Endothelial cell of umbilical vein (primary cell): ENCODE measurements around the gene YIPF2. TPM values are rescaled to one million over a fixed set of nuclear protein-coding genes. Genes with fewer than 3 reads are reported as not detected.

Source experiments
- BruUV-seq: library from RNA; stranded (reverse); fragments of 400-500 nt; replicated peaks from 2 replicates; lab custom pipeline; 2021; lab: Mats Ljungman, UMichigan
- CTCF ChIA-PET: fragments of 300-600, 350-600 bp; sonication (Branson Sonifier 250); formaldehyde crosslinking; loops from one replicate; lab custom pipeline; 2021; ENCODE audit warnings: antibody characterized with exemption, inconsistent platforms; lab: Charles Lee
- POLR2A ChIA-PET: fragments of 300-600, 350-600 bp; sonication (Branson Sonifier 250); formaldehyde crosslinking; loops from one replicate; lab custom pipeline; 2021; ENCODE audit warnings: antibody characterized with exemption, inconsistent platforms; lab: Charles Lee
- DNase-seq: peaks from one replicate; pipeline ENCODE4 v3.0.0-alpha.2; 2011; ENCODE audit warnings: low read depth, low spot score
- FAIRE-seq: peaks from 2 replicates; lab custom pipeline; 2011; peaks lifted over from hg19 to GRCh38; lab: Jason Lieb, UNC
- H2AFZ ChIP-seq: 2 replicates; pipeline ENCODE4 v1.6.0; 2012; ENCODE audit warnings: low read depth, low read length, control low read depth, inconsistent platforms
- H3K27ac ChIP-seq: 2 replicates; pipeline ENCODE4 v1.5.1; 2011; ENCODE audit warnings: low read depth, mild to moderate bottlenecking, control low read depth, low read length, moderate library complexity; ENCODE audit not compliant: insufficient read depth
- H3K27me3 ChIP-seq, 2 experiments: 2 replicates each; pipeline versions ENCODE4 v1.6.0 to v1.6.1; 2011; ENCODE audit warnings: low read length in 2 of 2, mixed read lengths in 1 of 2; ENCODE audit not compliant: control insufficient read depth in 2 of 2, insufficient read depth in 2 of 2
- H3K36me3 ChIP-seq, 2 experiments: 2 replicates in 1 of 2; 3 replicates in 1 of 2; pipeline ENCODE4 v1.5.1; 2011; ENCODE audit warnings: low read length in 2 of 2, mild to moderate bottlenecking in 1 of 2, moderate library complexity in 1 of 2; ENCODE audit not compliant: control insufficient read depth in 2 of 2, insufficient read depth in 2 of 2; ENCODE audit errors: extremely low read depth in 1 of 2
- H3K4me1 ChIP-seq: 3 replicates; pipeline ENCODE4 v1.5.1; 2011; ENCODE audit warnings: mild to moderate bottlenecking, low read length; ENCODE audit not compliant: control insufficient read depth, insufficient read depth; ENCODE audit errors: extremely low read depth
- H3K4me2 ChIP-seq: 2 replicates; pipeline ENCODE4 v1.6.1; 2011; ENCODE audit warnings: low read length, control low read depth, mixed read lengths; ENCODE audit not compliant: insufficient read depth
- H3K4me3 ChIP-seq, 3 experiments: fragments of 200-600 bp in 1 of 3; sonication (generic), shearing (Covaris generic) in 1 of 3; replicated peaks in 1 of 3; 2 replicates each; pipeline ENCODE4 v1.5.1; 2011 to 2016; ENCODE audit warnings: control low read depth in 3 of 3, low read length in 3 of 3, mild to moderate bottlenecking in 2 of 3, inconsistent platforms in 1 of 3, low read depth in 1 of 3, moderate library complexity in 1 of 3; ENCODE audit not compliant: insufficient read depth in 1 of 3
- H3K79me2 ChIP-seq: 2 replicates; pipeline ENCODE4 v1.6.0; 2012; ENCODE audit warnings: low read length, inconsistent platforms; ENCODE audit not compliant: control insufficient read depth, insufficient read depth
- H3K9ac ChIP-seq: replicated peaks from 2 replicates; pipeline ENCODE3; 2011; ENCODE audit warnings: low read length, control low read depth; ENCODE audit not compliant: insufficient read depth; ENCODE audit errors: extremely low read depth
- H3K9me1 ChIP-seq: replicated peaks from 3 replicates; pipeline ENCODE4 v1.6.0; 2011; ENCODE audit warnings: mild to moderate bottlenecking, low read length; ENCODE audit not compliant: control insufficient read depth, insufficient read depth; ENCODE audit errors: extremely low read depth
- H3K9me3 ChIP-seq: replicated peaks from 2 replicates; pipeline ENCODE4 v1.5.1; 2012; ENCODE audit warnings: low read length, inconsistent platforms; ENCODE audit not compliant: control insufficient read depth, insufficient read depth
- H4K20me1 ChIP-seq: replicated peaks from 2 replicates; pipeline ENCODE3; 2011; ENCODE audit warnings: mild to moderate bottlenecking, low read length; ENCODE audit not compliant: control insufficient read depth, insufficient read depth; ENCODE audit errors: extremely low read depth
- EZH2 ChIP-seq: IDR thresholded peaks from 2 replicates; pipeline ENCODE4 v1.6.1; 2012; ENCODE audit warnings: borderline replicate concordance, low read depth, mild to moderate bottlenecking, moderate library complexity, low read length, inconsistent platforms; ENCODE audit not compliant: severe bottlenecking
- FOS ChIP-seq: IDR thresholded peaks from 2 replicates; pipeline ENCODE4 v1.6.1; 2011; ENCODE audit warnings: mild to moderate bottlenecking, low read length, moderate library complexity, borderline replicate concordance; ENCODE audit not compliant: insufficient read depth
- GATA2 ChIP-seq: IDR thresholded peaks from 2 replicates; pipeline ENCODE4 v1.7.0; 2011; ENCODE audit warnings: low read depth, mild to moderate bottlenecking, moderate library complexity, mixed read lengths, low read length; ENCODE audit not compliant: insufficient read length, insufficient read depth
- JUN ChIP-seq: IDR thresholded peaks from 2 replicates; pipeline ENCODE4 v1.6.1; 2011; ENCODE audit warnings: borderline replicate concordance, low read depth; ENCODE audit not compliant: insufficient read length, insufficient read depth
- MYC ChIP-seq: IDR thresholded peaks from one replicate; pipeline ENCODE4 v1.6.1; 2011; ENCODE audit warnings: mild to moderate bottlenecking, low read depth, low read length
- POLR2A ChIP-seq: IDR thresholded peaks from 2 replicates; pipeline ENCODE4 v1.6.1; 2012; ENCODE audit warnings: low read depth, mild to moderate bottlenecking, control low read depth, low read length
- POLR2AphosphoS5 ChIP-seq: IDR thresholded peaks from 2 replicates; pipeline ENCODE4 v1.6.1; 2012; ENCODE audit warnings: low read depth, mild to moderate bottlenecking, control low read depth, low read length, moderate library complexity; ENCODE audit not compliant: insufficient read depth
- dilution Hi-C: fragments of 300-500 bp; cut with MboI; formaldehyde crosslinking; loops from one replicate; pipeline ENCODE4 v1.15.0; 2019; ENCODE audit warnings: low sequenced_read_pairs; ENCODE audit not compliant: extremely low pct_ligation_motif_present
- intact Hi-C: fragments of 100-400 bp; cut with micrococcal nuclease; formaldehyde crosslinking; loops from one replicate; pipeline ENCODE4 v1.10.0; 2022
- polyA plus RNA-seq, 4 experiments: library from polyadenylated mRNA; depleted of rRNA in 3 of 4; stranded (reverse) in 3 of 4; unstranded in 1 of 4; fragments of >200 nt; gene quantifications; 2 replicates each; pipeline versions ENCODE4 v1.2.1 to v1.2.3, GENCODE V29; 2011 to 2012; ENCODE audit warnings: missing spikeins in 1 of 4
- total RNA-seq: library from RNA; stranded (reverse); gene quantifications from 2 replicates; pipeline ENCODE4 v1.2.3, GENCODE V29; 2021
- TF ChIP-seq, protein P1 (sequence below), 2 donors: IDR thresholded peaks; 1 replicate in 1 of 2; 2 replicates in 1 of 2; pipeline ENCODE4 v1.5.1; 2011; ENCODE audit warnings: low read length in 2 of 2, mild to moderate bottlenecking in 2 of 2, moderate library complexity in 2 of 2, control low read depth in 1 of 2, inconsistent platforms in 1 of 2, low read depth in 1 of 2; ENCODE audit not compliant: insufficient read depth in 1 of 2; ENCODE audit errors: extremely low read depth in 1 of 2
- TF ChIP-seq, protein P2 (sequence below): IDR thresholded peaks from 2 replicates; pipeline ENCODE4 v1.6.1; 2011; ENCODE audit not compliant: insufficient read depth, insufficient read length

YIPF2 gene
- total and polyA plus RNA-seq, 2 donors (not counting 3 experiments of a cell fraction or from before 2014, with no cell fraction given) = 47.8 to 104 TPM

DNA sequence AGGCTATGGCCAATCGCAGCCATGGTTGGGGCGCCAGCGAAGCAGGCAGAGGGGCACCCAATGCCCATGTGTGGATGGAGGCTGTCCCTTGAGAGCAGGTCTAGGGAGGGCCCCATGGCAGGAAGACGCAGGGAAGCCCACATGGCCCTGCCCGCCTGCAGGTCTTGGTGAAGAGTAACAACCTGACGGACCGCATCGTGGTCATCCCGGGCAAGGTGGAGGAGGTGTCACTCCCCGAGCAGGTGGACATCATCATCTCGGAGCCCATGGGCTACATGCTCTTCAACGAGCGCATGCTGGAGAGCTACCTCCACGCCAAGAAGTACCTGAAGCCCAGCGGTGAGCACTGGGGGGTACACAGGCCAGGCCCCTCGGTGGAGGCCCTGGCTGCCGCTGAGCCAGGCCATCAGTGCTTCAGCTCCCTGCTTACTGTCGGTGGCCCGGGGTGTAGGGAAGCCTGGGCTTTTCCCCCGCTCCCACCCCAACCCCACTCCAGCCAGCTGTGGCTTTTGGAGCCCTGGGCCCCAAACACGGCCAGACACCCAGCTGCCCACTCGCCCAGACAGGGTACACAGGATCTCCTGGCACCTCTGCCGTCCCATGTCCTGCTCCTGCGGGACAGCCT lies 14.6 kb downstream of the YIPF2 start:
- no TSS peak for BruUV-seq
- TF ChIP-seq GATA2 (no peak), POLR2AphosphoS5 (no peak), FOS (no peak), POLR2A (no peak), MYC (no peak), EZH2 (no peak), JUN (no peak)
- TF ChIP-seq, protein P1, sequence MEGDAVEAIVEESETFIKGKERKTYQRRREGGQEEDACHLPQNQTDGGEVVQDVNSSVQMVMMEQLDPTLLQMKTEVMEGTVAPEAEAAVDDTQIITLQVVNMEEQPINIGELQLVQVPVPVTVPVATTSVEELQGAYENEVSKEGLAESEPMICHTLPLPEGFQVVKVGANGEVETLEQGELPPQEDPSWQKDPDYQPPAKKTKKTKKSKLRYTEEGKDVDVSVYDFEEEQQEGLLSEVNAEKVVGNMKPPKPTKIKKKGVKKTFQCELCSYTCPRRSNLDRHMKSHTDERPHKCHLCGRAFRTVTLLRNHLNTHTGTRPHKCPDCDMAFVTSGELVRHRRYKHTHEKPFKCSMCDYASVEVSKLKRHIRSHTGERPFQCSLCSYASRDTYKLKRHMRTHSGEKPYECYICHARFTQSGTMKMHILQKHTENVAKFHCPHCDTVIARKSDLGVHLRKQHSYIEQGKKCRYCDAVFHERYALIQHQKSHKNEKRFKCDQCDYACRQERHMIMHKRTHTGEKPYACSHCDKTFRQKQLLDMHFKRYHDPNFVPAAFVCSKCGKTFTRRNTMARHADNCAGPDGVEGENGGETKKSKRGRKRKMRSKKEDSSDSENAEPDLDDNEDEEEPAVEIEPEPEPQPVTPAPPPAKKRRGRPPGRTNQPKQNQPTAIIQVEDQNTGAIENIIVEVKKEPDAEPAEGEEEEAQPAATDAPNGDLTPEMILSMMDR (IDR thresholded peaks at IDR 0.05; ENCODE audit: extremely low read depth in 1 of 2, insufficient read depth in 1 of 2, low read depth in 1 of 2, low read length in 2 of 2) = no peak
- TF ChIP-seq, protein P2, sequence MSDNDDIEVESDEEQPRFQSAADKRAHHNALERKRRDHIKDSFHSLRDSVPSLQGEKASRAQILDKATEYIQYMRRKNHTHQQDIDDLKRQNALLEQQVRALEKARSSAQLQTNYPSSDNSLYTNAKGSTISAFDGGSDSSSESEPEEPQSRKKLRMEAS = no peak
- peaks cover 0 to 33% of the 10 kb centered on the region in 2 experiments for H3K36me3 ChIP-seq
- intact Hi-C loops (no loop called here), dilution Hi-C loops (loop anchor here (10.0 kb wide), 1 partner anchor 111 kb away; no protein-coding TSS in a partner anchor)
- H4K20me1 ChIP-seq = no peaks in the 10 kb centered on the region
- no peak overlapping the region for H2AFZ ChIP-seq
- H3K4me1 ChIP-seq = no peaks in the 10 kb centered on the region
- no peak overlapping the region for H3K27ac ChIP-seq
- no peaks in the 10 kb centered on the region for H3K79me2 ChIP-seq
- DNase-seq (no peak), FAIRE-seq (no peak)
- ChIA-PET CTCF (no interaction called here), POLR2A (no interaction called here)
- no peak overlapping the region for H3K4me2 ChIP-seq
- H3K27me3 ChIP-seq = no peaks in the 10 kb centered on the region
- H3K9me3 ChIP-seq = no peaks in the 10 kb centered on the region
- H3K9ac ChIP-seq = no peak overlapping the region
- no peaks in the 10 kb centered on the region for H3K9me1 ChIP-seq
- H3K4me3 ChIP-seq = no peak overlapping the region
